Measurements from ENCODE around the gene PTPRG.

DNA sequence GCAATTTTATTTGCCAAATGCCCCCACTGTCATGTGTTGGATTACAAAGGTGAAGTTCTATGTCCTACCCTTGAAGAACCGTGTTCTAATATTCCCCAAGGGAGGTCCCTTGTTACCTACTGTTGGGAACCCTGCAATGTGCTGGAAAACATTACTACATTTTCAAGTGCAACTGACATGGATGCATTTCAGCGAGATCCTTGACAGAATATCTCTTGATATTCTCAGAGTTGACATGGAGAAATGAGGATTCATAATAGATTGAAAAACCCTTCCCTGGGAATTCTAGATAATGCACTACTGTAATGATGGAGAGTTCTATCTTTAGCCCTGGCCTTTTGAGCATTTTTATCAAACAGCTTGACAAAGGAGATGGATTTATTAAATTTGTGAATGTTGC, 414.6 kb downstream of the PTPRG start:
- TF ChIP-seq, protein P1, sequence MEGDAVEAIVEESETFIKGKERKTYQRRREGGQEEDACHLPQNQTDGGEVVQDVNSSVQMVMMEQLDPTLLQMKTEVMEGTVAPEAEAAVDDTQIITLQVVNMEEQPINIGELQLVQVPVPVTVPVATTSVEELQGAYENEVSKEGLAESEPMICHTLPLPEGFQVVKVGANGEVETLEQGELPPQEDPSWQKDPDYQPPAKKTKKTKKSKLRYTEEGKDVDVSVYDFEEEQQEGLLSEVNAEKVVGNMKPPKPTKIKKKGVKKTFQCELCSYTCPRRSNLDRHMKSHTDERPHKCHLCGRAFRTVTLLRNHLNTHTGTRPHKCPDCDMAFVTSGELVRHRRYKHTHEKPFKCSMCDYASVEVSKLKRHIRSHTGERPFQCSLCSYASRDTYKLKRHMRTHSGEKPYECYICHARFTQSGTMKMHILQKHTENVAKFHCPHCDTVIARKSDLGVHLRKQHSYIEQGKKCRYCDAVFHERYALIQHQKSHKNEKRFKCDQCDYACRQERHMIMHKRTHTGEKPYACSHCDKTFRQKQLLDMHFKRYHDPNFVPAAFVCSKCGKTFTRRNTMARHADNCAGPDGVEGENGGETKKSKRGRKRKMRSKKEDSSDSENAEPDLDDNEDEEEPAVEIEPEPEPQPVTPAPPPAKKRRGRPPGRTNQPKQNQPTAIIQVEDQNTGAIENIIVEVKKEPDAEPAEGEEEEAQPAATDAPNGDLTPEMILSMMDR (IDR thresholded peaks at IDR 0.05) = no peak
- no peak for TF ChIP-seq POLR2A (IDR thresholded peaks at IDR 0.05)

Measured in right lobe of liver (tissue), 4 donors.